Measurements from ENCODE around the gene DPH1.
A peak's percentile ranks its signal among the peaks of the same experiment; 100 is the strongest.

DPH1 gene

GRCh38 chr17:2064147-2064489 lies 34.2 kb downstream of the DPH1 start (continued):
- TF ChIP-seq ZSCAN18 (tag by site-specific recombination; IDR thresholded peaks at IDR 0.05) (no peak), SP7 (tag by site-specific recombination; IDR thresholded peaks at IDR 0.05) (no peak), ZNF214 (tag by site-specific recombination; IDR thresholded peaks at IDR 0.05; ENCODE audit: borderline replicate concordance) (no peak)

GRCh38 chr17:2064520-2064971 lies 34.6 kb downstream of the DPH1 start:
- TF ChIP-seq ZNF561 (tag by site-specific recombination; IDR thresholded peaks at IDR 0.05; ENCODE audit: borderline replicate concordance), result no peak
- no peak for TF ChIP-seq ZNF510 (tag by site-specific recombination; IDR thresholded peaks at IDR 0.05; ENCODE audit: insufficient replicate concordance)
- TF ChIP-seq ZFP69B (tag by site-specific recombination; IDR thresholded peaks at IDR 0.05), result no peak
- TF ChIP-seq ZNF341 (tag by site-specific recombination; IDR thresholded peaks at IDR 0.05; ENCODE audit: low read depth), result no peak
- TF ChIP-seq, protein P1, sequence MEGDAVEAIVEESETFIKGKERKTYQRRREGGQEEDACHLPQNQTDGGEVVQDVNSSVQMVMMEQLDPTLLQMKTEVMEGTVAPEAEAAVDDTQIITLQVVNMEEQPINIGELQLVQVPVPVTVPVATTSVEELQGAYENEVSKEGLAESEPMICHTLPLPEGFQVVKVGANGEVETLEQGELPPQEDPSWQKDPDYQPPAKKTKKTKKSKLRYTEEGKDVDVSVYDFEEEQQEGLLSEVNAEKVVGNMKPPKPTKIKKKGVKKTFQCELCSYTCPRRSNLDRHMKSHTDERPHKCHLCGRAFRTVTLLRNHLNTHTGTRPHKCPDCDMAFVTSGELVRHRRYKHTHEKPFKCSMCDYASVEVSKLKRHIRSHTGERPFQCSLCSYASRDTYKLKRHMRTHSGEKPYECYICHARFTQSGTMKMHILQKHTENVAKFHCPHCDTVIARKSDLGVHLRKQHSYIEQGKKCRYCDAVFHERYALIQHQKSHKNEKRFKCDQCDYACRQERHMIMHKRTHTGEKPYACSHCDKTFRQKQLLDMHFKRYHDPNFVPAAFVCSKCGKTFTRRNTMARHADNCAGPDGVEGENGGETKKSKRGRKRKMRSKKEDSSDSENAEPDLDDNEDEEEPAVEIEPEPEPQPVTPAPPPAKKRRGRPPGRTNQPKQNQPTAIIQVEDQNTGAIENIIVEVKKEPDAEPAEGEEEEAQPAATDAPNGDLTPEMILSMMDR (tag by site-specific recombination; IDR thresholded peaks at IDR 0.05), result no peak
- no peak for TF ChIP-seq ZSCAN5A (tag by site-specific recombination; IDR thresholded peaks at IDR 0.05)
- no peak for TF ChIP-seq AEBP2 (tag by site-specific recombination; IDR thresholded peaks at IDR 0.05; ENCODE audit: borderline replicate concordance)
- no peak for TF ChIP-seq ELK4 (IDR thresholded peaks at IDR 0.05; ENCODE audit: borderline replicate concordance, low read depth, low read length)
- TF ChIP-seq, protein P2, sequence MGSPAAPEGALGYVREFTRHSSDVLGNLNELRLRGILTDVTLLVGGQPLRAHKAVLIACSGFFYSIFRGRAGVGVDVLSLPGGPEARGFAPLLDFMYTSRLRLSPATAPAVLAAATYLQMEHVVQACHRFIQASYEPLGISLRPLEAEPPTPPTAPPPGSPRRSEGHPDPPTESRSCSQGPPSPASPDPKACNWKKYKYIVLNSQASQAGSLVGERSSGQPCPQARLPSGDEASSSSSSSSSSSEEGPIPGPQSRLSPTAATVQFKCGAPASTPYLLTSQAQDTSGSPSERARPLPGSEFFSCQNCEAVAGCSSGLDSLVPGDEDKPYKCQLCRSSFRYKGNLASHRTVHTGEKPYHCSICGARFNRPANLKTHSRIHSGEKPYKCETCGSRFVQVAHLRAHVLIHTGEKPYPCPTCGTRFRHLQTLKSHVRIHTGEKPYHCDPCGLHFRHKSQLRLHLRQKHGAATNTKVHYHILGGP (tag by site-specific recombination; IDR thresholded peaks at IDR 0.05), result no peak
- TF ChIP-seq ZNF302 (tag by site-specific recombination; IDR thresholded peaks at IDR 0.05; ENCODE audit: low read depth), result no peak
- POLR2A ChIA-PET, result no interaction called here
- no peaks in the 10 kb centered on the region for H3K9me3 ChIP-seq (ENCODE audit: control insufficient read depth, insufficient read depth, low read depth, low read length)
- peaks cover 0 to 62% of the 10 kb centered on the region in 2 experiments; a peak in 1 of 3 replicates for H3K36me3 ChIP-seq (ENCODE audit: control insufficient read depth in 2 of 2, insufficient read depth in 1 of 2, low read length in 2 of 2)
- H3K27ac ChIP-seq (ENCODE audit: extremely low read depth, low read depth, low read length), result 0 out of 2 replicates have a peak overlapping the region, but pooled peaks have one; percentile 2
- no peak overlapping the region for H3K4me3 ChIP-seq (ENCODE audit: low read depth, low read length)
- no peaks in the 10 kb centered on the region; the same call in 1 of the 2 replicates for H3K4me1 ChIP-seq (ENCODE audit: control insufficient read depth, insufficient read depth, low read length)
- CTCF ChIA-PET, result interaction anchor here (0.5 to 4.0 kb wide), 17 partner anchors 10 to 491 kb away, joined by 3 to 41 read pairs (median 4); partner anchors contain the start of gene HIC1

All from HEK293 (cell line).